GM12878 (cell line): ENCODE data around the gene ZNHIT1. TPM values are rescaled to one million over a fixed set of nuclear protein-coding genes. Genes with fewer than 3 reads are reported as not detected.

Experiments
- ATAC-seq: fragments of 200-7000 bp; cut with Tn5 transposase; 3 replicates; pipeline ENCODE4 v1.9.1; 2020; ENCODE audit warnings: mild to moderate bottlenecking, moderate library complexity
- BruUV-seq: library from RNA; stranded (reverse); fragments of 400-500 nt; replicated peaks from 2 replicates; lab custom pipeline; 2021; lab: Mats Ljungman, UMichigan
- CTCF ChIA-PET: fragments of 300-600 bp; sonication (Branson Sonifier 250); formaldehyde crosslinking; extraction: SDS; loops from one replicate; lab custom pipeline; 2021; ENCODE audit warnings: inconsistent platforms; lab: Yijun Ruan, JAX
- POLR2A ChIA-PET: fragments of 350-600 bp; formaldehyde crosslinking; extraction: SDS; loops from one replicate; lab custom pipeline; 2021; ENCODE audit warnings: inconsistent platforms; lab: Charles Lee
- RAD21 ChIA-PET: fragments of 300-600 bp; sonication (Branson Sonifier 250); formaldehyde crosslinking; loops from one replicate; lab custom pipeline; 2023; ENCODE audit warnings: antibody characterized with exemption; ENCODE audit not compliant: unreplicated experiment; lab: Charles Lee
- SMC1A ChIA-PET: fragments of 300-600 bp; sonication (Branson Sonifier 250); formaldehyde crosslinking; loops from one replicate; lab custom pipeline; 2023; ENCODE audit not compliant: unreplicated experiment, uncharacterized antibody; lab: Charles Lee
- DNase-seq: peaks from one replicate; pipeline ENCODE4 v3.0.0-alpha.2; 2011; ENCODE audit warnings: low read depth, low spot score
- FAIRE-seq: peaks from 3 replicates; lab custom pipeline; 2011; peaks lifted over from hg19 to GRCh38; lab: Jason Lieb, UNC
- H2AFZ ChIP-seq: 2 replicates; pipeline ENCODE4 v1.6.0; 2011; ENCODE audit warnings: low read depth, low read length, control low read depth; ENCODE audit not compliant: control insufficient read depth
- H3K27ac ChIP-seq: 2 replicates; pipeline ENCODE4 v1.5.1; 2011; ENCODE audit warnings: control low read depth; ENCODE audit not compliant: control insufficient read depth, insufficient read depth
- H3K27me3 ChIP-seq, 2 experiments: replicated peaks in 1 of 2; 2 replicates each; pipeline versions ENCODE4 v1.6.0 to v1.6.1; 2011; ENCODE audit warnings: low read length in 1 of 2; ENCODE audit not compliant: control insufficient read depth in 2 of 2, insufficient read depth in 2 of 2
- H3K36me3 ChIP-seq, 2 experiments: 2 replicates each; pipeline ENCODE4 v1.5.1; 2011; ENCODE audit warnings: low read length in 1 of 2; ENCODE audit not compliant: control insufficient read depth in 2 of 2, insufficient read depth in 2 of 2
- H3K4me1 ChIP-seq: 2 replicates; pipeline ENCODE4 v1.6.1; 2011; ENCODE audit warnings: mild to moderate bottlenecking, low read length, moderate library complexity, mixed read lengths; ENCODE audit not compliant: control insufficient read depth, insufficient read depth
- H3K4me2 ChIP-seq: 2 replicates; pipeline ENCODE4 v1.6.0; 2011; ENCODE audit warnings: control low read depth; ENCODE audit not compliant: control insufficient read depth, insufficient read depth
- H3K4me3 ChIP-seq: fragments of 200-600 bp; sonication (generic); 2 replicates; pipeline ENCODE4 v1.5.1; 2016
- H3K79me2 ChIP-seq: 2 replicates; pipeline ENCODE4 v1.6.0; 2011; ENCODE audit warnings: low read length; ENCODE audit not compliant: control insufficient read depth, insufficient read depth
- H3K9ac ChIP-seq: 2 replicates; pipeline ENCODE4 v1.8.0; 2011; ENCODE audit warnings: low read length, control low read depth, mixed read lengths; ENCODE audit not compliant: control insufficient read depth, insufficient read depth
- H3K9me3 ChIP-seq: replicated peaks from 3 replicates; pipeline ENCODE4 v1.5.1; 2011; ENCODE audit warnings: mild to moderate bottlenecking, low read length; ENCODE audit not compliant: control insufficient read depth, insufficient read depth
- H4K20me1 ChIP-seq: 2 replicates; pipeline ENCODE4 v1.6.0; 2011; ENCODE audit not compliant: control insufficient read depth, insufficient read depth
- ATF2 ChIP-seq: IDR thresholded peaks from 2 replicates; pipeline ENCODE4 v1.6.1; 2012; ENCODE audit warnings: low read length, inconsistent platforms
- MEF2B ChIP-seq: fragments of 450-650 bp; IDR thresholded peaks from 2 replicates; pipeline ENCODE4 v1.6.1; 2018; ENCODE audit warnings: mild to moderate bottlenecking, moderate library complexity; ENCODE audit not compliant: partially characterized antibody, poor library complexity, severe bottlenecking
- MTA2 ChIP-seq: fragments of 450-650 bp; IDR thresholded peaks from 2 replicates; pipeline ENCODE4 v1.6.1; 2016; ENCODE audit warnings: low read depth, mild to moderate bottlenecking, moderate library complexity
- NRF1 ChIP-seq: conservative IDR thresholded peaks from 2 replicates; pipeline ENCODE4 v1.6.1; 2011; ENCODE audit warnings: mild to moderate bottlenecking, low read depth, low read length, improper control_type of control experiment
- PKNOX1 ChIP-seq: fragments of 450-650 bp; IDR thresholded peaks from 2 replicates; pipeline ENCODE4 v1.6.1; 2016; ENCODE audit warnings: mild to moderate bottlenecking
- RELB ChIP-seq: fragments of 450-650 bp; IDR thresholded peaks from 2 replicates; pipeline ENCODE4 v1.6.1; 2017; ENCODE audit warnings: low read depth, mild to moderate bottlenecking, moderate library complexity
- TCF12 ChIP-seq: IDR thresholded peaks from 2 replicates; pipeline ENCODE4 v1.6.1; 2011; ENCODE audit warnings: low read depth, mild to moderate bottlenecking, low read length
- YBX1 ChIP-seq: fragments of 450-650 bp; IDR thresholded peaks from 2 replicates; pipeline ENCODE4 v1.6.1; 2016; ENCODE audit warnings: antibody characterized with exemption
- ZBTB40 ChIP-seq: fragments of 450-650 bp; IDR thresholded peaks from 2 replicates; pipeline ENCODE4 v1.6.1; 2016; ENCODE audit warnings: mild to moderate bottlenecking, moderate library complexity, borderline replicate concordance
- WGBS: methylation state at CpG from one replicate; pipeline ENCODE4 v1.1.6; 2016; ENCODE audit warnings: low lambda C conversion rate; ENCODE audit not compliant: insufficient replicate concordance, insufficient coverage; ENCODE audit errors: missing lambda C conversion rate; 5-methylcytosine and 5-hydroxymethylcytosine counted together
- in situ Hi-C: fragments of 300-500 bp; cut with MboI; formaldehyde crosslinking; loops from 9 replicates; pipeline ENCODE4 v1.14.3; 2018; ENCODE audit warnings: mixed read lengths
- intact Hi-C: fragments of 100-400 bp; cut with micrococcal nuclease; formaldehyde crosslinking; loops from one replicate; pipeline ENCODE4 v1.14.2; 2022; ENCODE audit not compliant: unreplicated experiment
- polyA plus RNA-seq, 11 experiments: library from polyadenylated mRNA; depleted of rRNA in 4 of 11; unstranded in 6 of 11; stranded (reverse) in 5 of 11; fragments of >200 nt; fragmentation: Nextera tagmentation in 4 of 11; fragmentation: Illumina TruSeq in 1 of 11; extraction: Ambion mirVana in 4 of 11; extraction: Trizol in 1 of 11; gene quantifications; 1 replicate in 1 of 11; 2 replicates in 10 of 11; pipeline versions ENCODE4 v1.2.1 to v1.2.3, GENCODE V29; 2011 to 2016; ENCODE audit warnings: inconsistent platforms in 2 of 11, missing spikeins in 2 of 11, low read depth in 1 of 11
- total RNA-seq, 4 experiments: library from RNA; depleted of rRNA in 3 of 4; stranded (reverse); fragments of >200 nt in 3 of 4; fragmentation: Illumina TruSeq in 1 of 4; extraction: Trizol in 1 of 4; gene quantifications; 2 replicates each; pipeline versions ENCODE4 v1.2.1 to v1.2.3, GENCODE V29; 2013 to 2021

Gene ZNHIT1
- total and polyA plus RNA-seq, 10 of the 15 experiments (the other 5 are each of a cell fraction or from before 2014, with no cell fraction given), result 3.8 to 79.2 (median 44.5) TPM

- ATAC-seq (peak; percentile 69), DNase-seq (no peak), FAIRE-seq (no peak)
- H4K20me1 ChIP-seq, result no peaks in the 10 kb centered on the region
- intact Hi-C loops, result no loop called here
- ChIA-PET CTCF (interaction anchor here (1.1 to 1.5 kb wide), 4 partner anchors 9 to 89 kb away, joined by 3 to 4 read pairs (median 4); no protein-coding TSS in a partner anchor), SMC1A (interaction anchor here (1.1 kb wide), 1 partner anchor 29 kb away, joined by 3 read pairs; no protein-coding TSS in a partner anchor), RAD21 (interaction anchor here (1.0 kb wide), 1 partner anchor 82 kb away, joined by 3 read pairs; no protein-coding TSS in a partner anchor), POLR2A (interaction anchor here (0.7 to 0.9 kb wide), 3 partner anchors 8 to 19 kb away, joined by 3 to 4 read pairs (median 3); partner anchors contain the start of genes FIS1 and PLOD3)
- no peaks in the 10 kb centered on the region for H3K9me3 ChIP-seq
- in situ Hi-C loops, result no loop called here
- H3K27ac ChIP-seq, result no peak overlapping the region
- BruUV-seq, result no TSS peak
- TF ChIP-seq ATF2, result no peak
- peak; percentile 70; the same call in 1 of the 2 replicates for TF ChIP-seq TCF12
- peak; percentile 63 for TF ChIP-seq MEF2B
- no peak for TF ChIP-seq MTA2
- no peak for TF ChIP-seq YBX1
- TF ChIP-seq NRF1, result no peak
- no peak for TF ChIP-seq ZBTB40
- TF ChIP-seq PKNOX1, result 0 out of 2 replicates have a peak, but pooled peaks have one; percentile 53
- peak; percentile 64; the same call in 1 of the 2 replicates for TF ChIP-seq RELB
- no peak overlapping the region for H3K9ac ChIP-seq
- H3K27me3 ChIP-seq, result no peaks in the 10 kb centered on the region
- H3K4me2 ChIP-seq, result no peak overlapping the region
- no peaks in the 10 kb centered on the region for H3K79me2 ChIP-seq
- 76% methylated on average over 6 of the region's 6 CpGs for WGBS
- H3K4me1 ChIP-seq, result no peaks in the 10 kb centered on the region
- peaks cover 7 to 9% of the 10 kb centered on the region in 2 experiments for H3K36me3 ChIP-seq
- H3K4me3 ChIP-seq, result no peak overlapping the region
- H2AFZ ChIP-seq, result no peak overlapping the region
Measured at GRCh38 chr7:101225650-101226049, 7.7 kb downstream of the ZNHIT1 start.
